ENCODE results near the gene SEMA3G. TPM values are rescaled to one million over a fixed set of nuclear protein-coding genes. Genes with fewer than 3 reads are reported as not detected.

The SEMA3G gene
- total RNA-seq, 1 experiment from 2014 or later = 1.3 TPM

DNA sequence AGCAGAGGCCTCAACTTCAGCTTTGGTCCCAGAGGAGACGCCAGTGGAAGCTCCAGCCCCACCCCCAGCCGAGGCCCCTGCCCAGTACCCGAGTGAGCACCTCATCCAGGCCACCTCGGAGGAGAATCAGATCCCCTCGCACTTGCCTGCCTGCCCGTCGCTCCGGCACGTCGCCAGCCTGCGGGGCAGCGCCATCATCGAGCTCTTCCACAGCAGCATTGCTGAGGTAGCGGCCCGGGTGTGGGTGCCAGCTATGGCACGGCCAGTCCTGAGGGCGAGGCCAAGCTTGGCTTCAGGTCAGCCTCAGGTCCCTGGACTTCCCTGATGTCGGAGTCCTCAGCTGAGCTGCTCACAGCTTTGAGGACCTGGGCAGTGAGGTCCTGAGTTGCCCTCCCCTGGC lies 44.5 kb upstream of the SEMA3G start:
- Histone ChIP-seq H2AFZ (no peak overlapping the region), H3K27me3 (ENCODE audit: insufficient read depth, low read depth) (no peaks in the 10 kb centered on the region), H3K4me3 (no peak overlapping the region), H3K4me2 (no peak overlapping the region), H3F3A (ENCODE audit: insufficient read depth, low read depth) (no peaks in the 10 kb centered on the region), H3K79me2 (ENCODE audit: low read depth) (no peaks in the 10 kb centered on the region), H3K36me3 (ENCODE audit: low read depth) (no peaks in the 10 kb centered on the region), H3K4me1 (replicated peaks; ENCODE audit: insufficient read depth) (no peaks in the 10 kb centered on the region), H3K27ac (no peak overlapping the region), H3K9me3 (ENCODE audit: insufficient read depth, low read depth) (no peaks in the 10 kb centered on the region), H3K9me2 (ENCODE audit: insufficient read depth) (no peaks in the 10 kb centered on the region), H4K20me1 (ENCODE audit: insufficient read depth) (no peaks in the 10 kb centered on the region)
- BruUV-seq (replicated peaks) = no TSS peak
- intact Hi-C loops (cut with micrococcal nuclease; ENCODE audit: unreplicated experiment) = no loop called here
- ChIA-PET POLR2A (ENCODE audit: unreplicated experiment) (interaction anchor here (0.5 to 0.7 kb wide), 2 partner anchors 47 to 449 kb away, joined by 3 read pairs; no protein-coding TSS in a partner anchor), CTCF (no interaction called here)
- DNase-seq = no peak
- TF ChIP-seq EZH2 (IDR thresholded peaks at IDR 0.05; ENCODE audit: low read depth) = no peak
- TF ChIP-seq, protein P1, sequence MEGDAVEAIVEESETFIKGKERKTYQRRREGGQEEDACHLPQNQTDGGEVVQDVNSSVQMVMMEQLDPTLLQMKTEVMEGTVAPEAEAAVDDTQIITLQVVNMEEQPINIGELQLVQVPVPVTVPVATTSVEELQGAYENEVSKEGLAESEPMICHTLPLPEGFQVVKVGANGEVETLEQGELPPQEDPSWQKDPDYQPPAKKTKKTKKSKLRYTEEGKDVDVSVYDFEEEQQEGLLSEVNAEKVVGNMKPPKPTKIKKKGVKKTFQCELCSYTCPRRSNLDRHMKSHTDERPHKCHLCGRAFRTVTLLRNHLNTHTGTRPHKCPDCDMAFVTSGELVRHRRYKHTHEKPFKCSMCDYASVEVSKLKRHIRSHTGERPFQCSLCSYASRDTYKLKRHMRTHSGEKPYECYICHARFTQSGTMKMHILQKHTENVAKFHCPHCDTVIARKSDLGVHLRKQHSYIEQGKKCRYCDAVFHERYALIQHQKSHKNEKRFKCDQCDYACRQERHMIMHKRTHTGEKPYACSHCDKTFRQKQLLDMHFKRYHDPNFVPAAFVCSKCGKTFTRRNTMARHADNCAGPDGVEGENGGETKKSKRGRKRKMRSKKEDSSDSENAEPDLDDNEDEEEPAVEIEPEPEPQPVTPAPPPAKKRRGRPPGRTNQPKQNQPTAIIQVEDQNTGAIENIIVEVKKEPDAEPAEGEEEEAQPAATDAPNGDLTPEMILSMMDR (conservative IDR thresholded peaks at IDR 0.05) = no peak

DNA sequence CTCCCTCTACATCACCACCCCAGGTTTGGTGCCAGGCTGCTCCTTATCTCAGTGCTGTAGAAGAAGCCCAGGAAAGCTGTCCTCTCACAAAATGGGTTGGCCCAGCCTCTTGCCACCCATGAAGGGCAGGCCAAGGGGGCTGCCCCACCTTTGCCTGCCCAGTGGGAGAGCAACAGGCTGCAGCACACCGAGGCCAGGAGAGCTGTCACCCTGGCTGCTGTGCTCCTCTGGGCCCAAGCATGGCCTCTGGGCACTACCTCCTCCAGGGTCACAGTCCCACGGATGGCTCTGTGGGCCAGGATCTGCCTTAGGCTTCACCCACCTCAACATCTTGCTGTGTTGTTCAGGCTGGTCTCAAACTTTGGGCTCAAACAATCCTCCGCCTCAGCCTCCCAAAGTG lies 43.8 kb upstream of the SEMA3G start:
- ChIA-PET CTCF (no interaction called here), POLR2A (ENCODE audit: unreplicated experiment) (no interaction called here)
- Histone ChIP-seq H3K9me3 (ENCODE audit: insufficient read depth, low read depth) (no peaks in the 10 kb centered on the region), H3K9me2 (ENCODE audit: insufficient read depth) (no peaks in the 10 kb centered on the region), H3K4me3 (no peak overlapping the region), H2AFZ (no peak overlapping the region), H3K4me2 (no peak overlapping the region), H3K36me3 (ENCODE audit: low read depth) (no peaks in the 10 kb centered on the region), H3K4me1 (replicated peaks; ENCODE audit: insufficient read depth) (no peaks in the 10 kb centered on the region), H4K20me1 (ENCODE audit: insufficient read depth) (no peaks in the 10 kb centered on the region), H3K27ac (no peak overlapping the region), H3K27me3 (ENCODE audit: insufficient read depth, low read depth) (no peaks in the 10 kb centered on the region), H3K79me2 (ENCODE audit: low read depth) (no peaks in the 10 kb centered on the region), H3F3A (ENCODE audit: insufficient read depth, low read depth) (no peaks in the 10 kb centered on the region)
- TF ChIP-seq, protein P1 (conservative IDR thresholded peaks at IDR 0.05) = no peak
- no peak for TF ChIP-seq EZH2 (IDR thresholded peaks at IDR 0.05; ENCODE audit: low read depth)
- intact Hi-C loops (cut with micrococcal nuclease; ENCODE audit: unreplicated experiment) = no loop called here
- no peak for DNase-seq
- BruUV-seq (replicated peaks) = no TSS peak

- CTCF ChIA-PET = no interaction called here
- Histone ChIP-seq H3K4me3 (no peak overlapping the region), H3K9me3 (ENCODE audit: insufficient read depth, low read depth) (no peaks in the 10 kb centered on the region), H3K9me2 (ENCODE audit: insufficient read depth) (no peaks in the 10 kb centered on the region), H2AFZ (no peak overlapping the region), H3K79me2 (ENCODE audit: low read depth) (no peaks in the 10 kb centered on the region), H3K4me1 (replicated peaks; ENCODE audit: insufficient read depth) (no peaks in the 10 kb centered on the region), H3K4me2 (no peak overlapping the region), H3F3A (ENCODE audit: insufficient read depth, low read depth) (no peaks in the 10 kb centered on the region), H3K27me3 (ENCODE audit: insufficient read depth, low read depth) (no peaks in the 10 kb centered on the region), H3K36me3 (ENCODE audit: low read depth) (no peaks in the 10 kb centered on the region), H3K27ac (no peak overlapping the region), H4K20me1 (ENCODE audit: insufficient read depth) (no peaks in the 10 kb centered on the region)
- POLR2A ChIA-PET (ENCODE audit: unreplicated experiment) = no interaction called here
- no peak for DNase-seq
- no peak for TF ChIP-seq EZH2 (IDR thresholded peaks at IDR 0.05; ENCODE audit: low read depth)
- TF ChIP-seq, protein P1 (conservative IDR thresholded peaks at IDR 0.05) = no peak
- intact Hi-C loops (cut with micrococcal nuclease; ENCODE audit: unreplicated experiment) = no loop called here
- BruUV-seq (replicated peaks) = no TSS peak
Measured at GRCh38 chr3:52487788-52488691, 43.1 kb upstream of the SEMA3G start.
